Islet precursor cell (in vitro differentiated cells): ENCODE results near the gene GPR142.

Experiments
- DNase-seq: peaks from one replicate; pipeline ENCODE4 v3.0.0-alpha.2; 2018

Gene GPR142

DNA sequence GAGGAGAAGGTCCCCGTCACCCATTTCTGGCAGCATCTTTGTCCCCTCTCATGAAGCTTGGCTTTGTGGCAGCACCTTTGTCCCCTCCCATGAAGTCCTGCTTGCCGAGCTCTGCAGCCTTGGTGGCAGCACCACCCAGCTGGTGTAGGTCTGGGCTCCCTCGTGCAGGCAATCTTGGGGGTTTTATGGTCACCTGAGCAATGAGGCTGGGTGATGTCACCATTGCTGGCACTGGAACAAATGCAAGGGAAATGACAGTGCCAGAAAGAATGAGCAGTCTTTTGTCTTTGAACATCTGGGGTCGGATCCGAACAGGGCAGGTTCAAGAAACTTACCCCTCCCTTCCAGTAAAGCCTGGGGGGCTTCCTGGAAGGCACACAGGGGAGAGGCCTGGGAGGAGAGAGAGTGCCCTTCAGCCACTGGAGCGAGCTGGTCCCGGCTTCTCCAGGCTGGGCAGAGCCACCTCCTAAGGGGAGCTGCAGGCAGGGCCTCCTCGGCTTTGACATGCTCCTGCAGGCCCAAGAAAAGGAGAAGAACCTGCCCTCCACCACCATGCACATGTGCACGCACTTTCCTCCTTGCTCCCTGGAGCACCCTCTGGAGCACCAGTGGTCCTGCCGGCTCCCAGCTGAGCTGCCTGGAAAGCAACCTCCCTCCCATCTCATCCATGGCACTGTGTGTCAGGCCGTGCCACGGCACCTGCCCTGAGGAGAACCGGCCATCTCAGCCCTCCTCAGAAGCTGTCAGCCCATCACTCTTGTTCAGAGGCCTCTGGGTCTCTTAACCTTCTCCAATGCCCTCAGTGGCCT is 21.7 kb upstream of the GPR142 start:
- DNase-seq = no peak

- no peak for DNase-seq
These were observed 19.7 kb upstream of the GPR142 start for GRCh38 chr17:74347646-74348045.

DNA sequence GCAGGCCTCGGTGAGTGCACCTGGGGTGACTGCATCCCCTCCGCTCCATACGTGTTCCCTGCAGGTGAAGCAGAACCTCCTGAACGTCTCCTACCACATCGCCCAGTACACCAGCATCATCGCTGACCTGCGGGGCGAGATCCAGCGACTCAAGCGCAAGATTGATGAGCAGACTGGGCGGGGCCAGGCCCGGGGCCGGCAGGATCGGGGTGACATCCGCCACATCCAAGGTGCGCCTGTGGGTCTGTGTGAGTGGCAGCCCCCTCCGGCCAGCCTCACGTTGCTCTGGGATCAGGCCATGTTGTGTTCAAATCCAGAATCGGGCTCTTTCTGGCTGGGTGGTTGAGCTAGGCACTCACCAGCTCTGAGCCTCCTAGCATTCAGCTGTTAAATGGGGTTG is 18.2 kb upstream of the GPR142 start:
- no peak for DNase-seq

DNA sequence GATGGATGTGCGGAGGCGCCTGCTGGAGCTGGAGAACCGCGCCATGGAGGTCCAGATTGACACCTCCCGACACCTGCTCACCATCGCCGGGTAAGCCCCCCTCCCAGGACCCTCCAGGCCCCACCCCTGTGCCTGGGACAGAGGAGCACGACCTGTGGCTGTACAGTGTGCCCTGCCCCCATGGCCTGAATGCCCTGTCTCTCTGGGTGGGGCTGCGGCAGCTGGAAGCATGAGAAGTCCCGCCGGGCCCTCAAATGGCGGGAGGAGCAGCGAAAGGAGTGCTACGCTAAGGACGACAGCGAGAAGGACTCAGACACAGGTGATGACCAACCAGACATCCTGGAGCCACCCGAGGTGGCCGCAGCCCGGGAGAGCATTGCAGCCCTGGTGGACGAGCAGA is 16.8 kb upstream of the GPR142 start:
- DNase-seq = no peak

- peak; percentile 78 for DNase-seq
These were observed 15.6 kb upstream of the GPR142 start for GRCh38 chr17:74351552-74352210.

- DNase-seq = no peak
These were observed 13.8 kb upstream of the GPR142 start for GRCh38 chr17:74353446-74354060.

DNA sequence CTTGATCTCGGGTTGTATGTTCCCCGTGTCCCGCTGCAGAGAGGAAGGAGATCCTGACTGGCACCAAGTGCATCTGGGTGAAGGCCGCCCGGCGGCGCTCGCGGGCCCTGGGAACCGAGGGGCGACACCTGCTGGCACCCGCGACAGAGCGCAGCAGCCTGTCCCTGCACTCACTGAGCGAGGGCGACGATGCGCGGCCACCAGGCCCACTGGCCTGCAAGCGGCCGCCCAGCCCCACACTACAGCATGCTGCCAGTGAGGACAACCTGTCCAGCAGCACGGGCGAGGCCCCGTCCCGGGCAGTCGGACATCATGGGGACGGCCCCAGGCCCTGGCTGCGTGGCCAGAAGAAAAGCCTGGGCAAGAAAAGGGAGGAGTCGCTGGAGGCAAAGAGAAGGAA is 13.2 kb upstream of the GPR142 start:
- peak; percentile 93 for DNase-seq

GRCh38 chr17:74354561-74354960 is 12.7 kb upstream of the GPR142 start:
- DNase-seq = no peak

GRCh38 chr17:74355065-74355464 is 12.2 kb upstream of the GPR142 start:
- no peak for DNase-seq

DNA sequence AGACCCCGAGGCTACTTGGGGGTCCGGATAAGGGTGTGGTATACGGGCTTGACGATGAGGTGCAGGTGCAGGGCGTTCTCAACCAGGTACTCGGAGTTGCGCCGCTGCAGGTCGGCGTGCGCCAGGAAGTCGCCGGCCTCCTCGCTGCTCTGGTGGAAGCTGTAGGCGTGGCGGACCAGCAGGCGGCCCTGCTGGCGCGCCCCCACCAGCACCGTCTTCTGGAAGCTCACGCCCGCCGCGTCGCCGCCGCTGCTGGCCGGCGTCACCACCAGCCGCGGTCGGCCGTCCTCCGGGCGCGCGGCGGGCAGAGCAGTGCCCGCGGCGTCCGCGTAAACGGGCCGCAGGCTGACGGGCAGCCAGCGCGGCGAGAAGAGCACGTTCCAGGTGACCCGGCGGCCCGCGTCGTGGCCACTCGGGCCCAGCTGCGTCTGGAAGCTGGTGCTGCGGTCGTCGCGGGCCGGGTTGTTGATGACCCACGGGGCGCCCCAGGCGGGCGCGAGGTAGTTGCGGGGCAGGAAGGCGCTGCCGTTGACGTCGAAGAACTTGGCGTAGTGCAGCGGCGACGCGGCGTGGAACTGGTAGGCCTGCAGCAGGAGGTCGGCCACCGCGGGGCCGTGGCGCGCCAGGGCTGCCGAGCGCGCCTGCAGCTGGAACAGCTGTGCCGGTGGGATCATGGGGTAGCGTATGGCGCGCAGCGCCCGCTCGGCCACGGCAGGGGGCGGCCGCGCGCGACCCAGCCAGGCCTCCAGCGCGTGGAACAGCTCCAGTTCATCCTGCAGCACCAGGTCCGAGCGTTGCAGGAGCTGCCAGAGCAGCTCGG is 10.4 kb upstream of the GPR142 start:
- DNase-seq = no peak

- DNase-seq = no peak
These were observed 9.9 kb upstream of the GPR142 start for GRCh38 chr17:74357466-74357809.

DNA sequence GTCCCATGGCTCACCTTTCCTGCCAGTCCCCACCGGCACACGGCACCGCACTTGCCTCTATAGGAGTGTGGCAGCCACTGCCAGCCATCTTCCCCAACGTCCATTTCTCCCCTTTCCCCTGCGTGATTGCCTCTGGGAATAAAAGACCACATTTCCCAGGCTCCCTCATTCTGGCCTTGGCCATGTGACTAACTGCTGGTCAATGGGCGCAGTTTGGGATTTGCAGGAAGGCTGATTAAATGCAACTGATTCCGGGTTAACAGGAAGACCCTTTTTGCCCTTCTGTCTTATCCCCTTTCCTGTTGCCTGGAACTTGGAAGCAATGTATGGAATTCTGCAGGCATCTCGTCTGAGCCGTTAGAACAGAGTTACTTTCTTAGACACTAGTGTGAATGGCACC is 8.6 kb upstream of the GPR142 start:
- DNase-seq = no peak

DNA sequence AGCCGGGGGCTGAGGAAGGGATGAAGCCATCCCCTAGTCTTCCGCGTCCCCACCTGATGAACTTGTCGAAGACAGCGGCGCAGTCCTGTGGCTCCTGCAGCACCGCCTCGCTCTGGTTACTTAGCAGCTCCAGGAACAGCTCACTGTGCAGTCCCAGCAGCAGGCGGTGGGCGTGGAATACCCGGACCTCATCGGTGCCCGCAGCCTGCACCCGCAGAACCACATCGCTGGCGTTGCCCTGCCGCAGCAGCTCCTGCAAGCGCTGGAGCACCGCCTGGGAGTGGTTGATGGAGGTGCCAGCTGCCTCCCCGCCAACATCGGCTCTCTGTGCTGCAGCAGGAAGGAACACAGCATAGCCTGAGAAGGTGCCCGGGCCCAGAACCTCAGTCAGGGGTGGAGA is 7.4 kb upstream of the GPR142 start:
- DNase-seq = no peak

GRCh38 chr17:74360899-74361229 is 6.4 kb upstream of the GPR142 start:
- no peak for DNase-seq

GRCh38 chr17:74361230-74362068 is 5.9 kb upstream of the GPR142 start, which contains the start of gene BTBD17:
Gene BTBD17 (minus strand): TSS chr17:74361868. CDS start chr17:74361819, 49 bp downstream.
- DNase-seq = peak; percentile 92

DNA sequence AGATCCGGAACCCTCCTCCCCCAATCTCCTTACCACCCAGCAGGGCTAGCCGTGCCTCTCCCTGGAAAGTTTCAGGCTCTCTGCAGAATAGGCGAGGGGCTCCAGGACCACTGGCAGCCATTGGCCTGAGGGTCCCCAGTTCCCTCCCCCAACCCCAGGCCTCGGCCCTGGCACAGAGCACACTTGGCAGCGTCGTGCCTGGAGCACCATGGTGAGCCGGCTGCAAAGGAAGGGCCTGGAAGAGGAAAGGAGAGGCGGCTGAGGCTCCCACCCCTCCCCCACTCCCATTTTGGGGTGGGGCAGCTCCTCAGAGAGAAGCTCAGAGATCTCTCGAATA is 5.3 kb upstream of the GPR142 start:
- DNase-seq = no peak

- DNase-seq = no peak
These were observed 4.4 kb upstream of the GPR142 start for GRCh38 chr17:74362810-74363498.

DNA sequence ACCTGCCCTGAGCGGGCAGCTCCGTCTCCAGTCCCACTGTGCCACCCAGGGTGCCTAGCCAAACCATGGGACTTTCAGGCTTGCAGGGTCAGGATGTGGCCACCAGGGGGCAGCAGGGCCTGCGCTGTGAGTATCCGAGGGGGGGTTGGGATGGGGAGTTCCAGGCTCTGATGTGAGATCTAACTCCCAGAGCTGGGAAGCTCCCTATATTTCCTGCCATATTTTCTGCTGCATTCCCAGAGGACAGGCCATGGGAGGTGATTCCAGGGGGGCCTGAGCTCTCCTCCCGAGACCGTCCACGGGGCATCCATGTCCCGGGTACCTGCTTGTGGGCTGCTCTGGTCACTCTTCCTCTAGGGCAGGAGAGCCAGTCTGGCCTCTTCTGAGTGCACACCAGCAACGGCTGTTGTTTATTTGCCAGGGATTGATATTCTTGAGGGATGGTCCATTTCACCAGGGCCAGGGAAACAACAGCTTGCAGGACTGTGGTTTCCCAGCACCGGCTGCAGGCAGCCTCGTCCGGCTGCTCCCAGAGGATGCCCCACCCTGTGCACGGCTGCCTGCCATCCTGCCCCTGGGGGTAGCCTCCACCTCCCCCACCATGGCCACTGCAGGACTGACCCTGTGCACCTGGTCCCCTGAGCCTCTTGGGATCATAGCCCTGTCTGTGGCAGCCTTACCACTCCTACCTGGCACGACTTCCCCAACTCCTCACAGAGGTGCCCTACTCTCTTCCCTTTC is 1.2 kb downstream of the GPR142 start:
- peak; percentile 82 for DNase-seq

DNA sequence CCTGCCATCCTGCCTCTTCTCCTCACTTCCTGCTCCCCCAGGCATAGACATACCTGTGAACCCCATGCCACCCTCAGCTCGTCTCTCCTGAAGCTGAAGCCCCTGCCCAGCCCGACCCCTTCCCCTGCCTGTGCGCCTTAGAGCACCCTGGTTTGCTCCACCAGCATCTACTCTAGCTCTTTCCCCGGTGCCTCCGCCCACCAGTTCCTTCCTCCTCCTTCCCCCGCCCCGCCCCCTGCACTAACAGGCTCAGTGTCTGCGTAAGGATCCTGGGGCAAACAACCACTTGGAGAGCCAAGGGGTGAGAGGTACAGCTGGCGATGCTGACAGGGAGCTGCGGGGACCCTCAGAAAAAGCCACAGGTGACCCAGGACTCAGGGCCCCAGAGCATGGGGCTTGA is 1.9 kb downstream of the GPR142 start:
- DNase-seq = peak; percentile 84

GRCh38 chr17:74369665-74370490 is 2.6 kb downstream of the GPR142 start:
- no peak for DNase-seq
